GM21717 (cell line): ENCODE results near the gene NPB.

Experiments
- ATAC-seq: cut with Tn5 transposase; IDR thresholded peaks from one replicate; pipeline ENCODE4 v1.9.1; 2021; ENCODE audit warnings: mild to moderate bottlenecking, moderate library complexity; ENCODE audit not compliant: unreplicated experiment

The NPB gene

GRCh38 chr17:81898029-81898866, 3.8 kb upstream of the NPB start:
- no peak for ATAC-seq

GRCh38 chr17:81898885-81899284, 3.2 kb upstream of the NPB start:
- no peak for ATAC-seq

- ATAC-seq, result no peak
Measured at GRCh38 chr17:81899514-81900166, 2.4 kb upstream of the NPB start.

- ATAC-seq, result no peak
Measured at GRCh38 chr17:81900181-81900820, 1.7 kb upstream of the NPB start.

- no peak for ATAC-seq
Measured at GRCh38 chr17:81901167-81902022, 643 bp upstream of the NPB start.

GRCh38 chr17:81902653-81903414, 796 bp downstream of the NPB start:
- no peak for ATAC-seq

- no peak for ATAC-seq
Measured at GRCh38 chr17:81903415-81903831, 1.4 kb downstream of the NPB start.

- ATAC-seq, result no peak
Measured at GRCh38 chr17:81903896-81904599, 2.0 kb downstream of the NPB start.

GRCh38 chr17:81904600-81905423, 2.8 kb downstream of the NPB start:
- no peak for ATAC-seq

- no peak for ATAC-seq
Measured at GRCh38 chr17:81905424-81905875, 3.4 kb downstream of the NPB start.

GRCh38 chr17:81905993-81906392, 4.0 kb downstream of the NPB start:
- ATAC-seq, result no peak

- no peak for ATAC-seq
Measured at GRCh38 chr17:81906476-81907218, 4.6 kb downstream of the NPB start.

- no peak for ATAC-seq
Measured at GRCh38 chr17:81907219-81908145, 5.4 kb downstream of the NPB start.

GRCh38 chr17:81908793-81909192, 6.8 kb downstream of the NPB start:
- no peak for ATAC-seq

- ATAC-seq, result no peak
Measured at GRCh38 chr17:81909231-81909630, 7.2 kb downstream of the NPB start.

GRCh38 chr17:81909966-81910839, 8.2 kb downstream of the NPB start:
- ATAC-seq, result no peak
